ENCODE measurements around the gene STARD7.
"Not testable (repeated sequence)": the region's sequence is repeated elsewhere in the genome, so short reads cannot be mapped to it uniquely, and the experiment has no call there.

STARD7 gene

GRCh38 chr2:96148410-96149217 is 60.0 kb downstream of the STARD7 start:
- DNase-seq (ENCODE audit: low read depth in 2 of 2), result peak; percentile 89 to 91

- DNase-seq (ENCODE audit: low read depth in 2 of 2), result no peak
Observed at GRCh38 chr2:96147593-96148201, 60.9 kb downstream of the STARD7 start.

GRCh38 chr2:96146881-96147592 is 61.6 kb downstream of the STARD7 start:
- DNase-seq (ENCODE audit: low read depth in 2 of 2), result no peak

GRCh38 chr2:96146153-96146880 is 62.3 kb downstream of the STARD7 start:
- peak; percentile 71 to 79 for DNase-seq (ENCODE audit: low read depth in 2 of 2)

- DNase-seq (ENCODE audit: low read depth in 2 of 2), result no peak
Observed at GRCh38 chr2:96145848-96146152, 62.8 kb downstream of the STARD7 start.

- DNase-seq (ENCODE audit: low read depth in 2 of 2), result peak; percentile 81 to 87
Observed at GRCh38 chr2:96145036-96145847, 63.4 kb downstream of the STARD7 start, which contains the start of gene DUSP2. TSS of gene DUSP2 (minus strand) at chr2:96145440. CDS start at chr2:96145354, 86 bp downstream.

- DNase-seq (ENCODE audit: low read depth in 2 of 2), result no peak
Observed at GRCh38 chr2:96144481-96145035, 64.1 kb downstream of the STARD7 start.

GRCh38 chr2:96143848-96144480 is 64.7 kb downstream of the STARD7 start:
- DNase-seq (ENCODE audit: low read depth in 2 of 2), result no peak

GRCh38 chr2:96143231-96143847 is 65.3 kb downstream of the STARD7 start:
- DNase-seq (ENCODE audit: low read depth in 2 of 2), result no peak

- DNase-seq (ENCODE audit: low read depth in 2 of 2), result no peak
Observed at GRCh38 chr2:96142217-96143113, 66.2 kb downstream of the STARD7 start.

GRCh38 chr2:96141624-96141967 is 67.0 kb downstream of the STARD7 start:
- not testable (repeated sequence) for DNase-seq (ENCODE audit: low read depth in 2 of 2)

- DNase-seq (ENCODE audit: low read depth in 2 of 2), result no peak
Observed at GRCh38 chr2:96140941-96141623, 67.5 kb downstream of the STARD7 start.

GRCh38 chr2:96139181-96139758 is 69.4 kb downstream of the STARD7 start:
- no peak for DNase-seq (ENCODE audit: low read depth in 2 of 2)

- no peak for DNase-seq (ENCODE audit: low read depth in 2 of 2)
Observed at GRCh38 chr2:96138179-96139145, 70.2 kb downstream of the STARD7 start, which contains the start of gene ASTL. TSS of gene ASTL (minus strand) at chr2:96138502. CDS start at chr2:96138436, 66 bp downstream.

- DNase-seq (ENCODE audit: low read depth in 2 of 2), result no peak
Observed at GRCh38 chr2:96137321-96138178, 71.1 kb downstream of the STARD7 start.
